ENCODE data around the gene ZNF407. TPM values are rescaled to one million over a fixed set of nuclear protein-coding genes. Genes with fewer than 3 reads are reported as not detected.

ZNF407 gene
- total and polyA plus RNA-seq, 7 experiments from 2014 or later, result 6.8 to 31.3 (median 27.9) TPM

DNA sequence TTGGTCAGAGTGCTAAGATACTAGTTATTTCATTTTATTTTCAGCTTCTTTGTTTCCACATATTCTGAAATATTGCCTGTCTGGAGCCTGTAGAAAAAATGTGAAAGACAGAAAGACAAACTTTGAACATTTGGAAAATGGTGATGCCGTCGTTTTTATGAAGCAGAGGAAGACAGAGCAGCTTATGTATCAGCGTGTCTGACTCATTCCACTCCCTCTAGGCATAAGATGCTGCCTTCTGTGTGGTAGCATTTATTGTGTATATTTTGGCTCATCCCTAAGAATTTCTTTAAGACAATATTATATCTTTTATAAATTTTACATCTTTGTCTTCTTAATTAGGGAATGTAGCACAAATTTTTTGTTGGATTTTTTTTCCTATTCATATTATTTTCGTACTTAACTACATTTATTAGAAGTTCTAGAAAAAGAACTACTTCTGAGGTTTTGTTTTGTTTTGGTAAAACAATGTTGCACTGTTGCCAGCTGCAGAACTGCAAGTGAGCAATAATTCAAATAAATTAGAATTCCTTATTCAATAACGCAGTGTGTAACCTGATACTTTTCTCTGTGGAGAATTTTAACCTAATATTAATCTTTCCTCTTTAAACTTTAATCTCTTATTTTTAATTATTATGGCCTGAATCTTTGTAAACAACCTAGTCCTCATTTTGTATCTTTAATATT, 300.4 kb downstream of the ZNF407 start:
- Histone ChIP-seq H3K9me3 (ENCODE audit: control insufficient read depth in 2 of 3, low read length in 3 of 3) (no peaks in the 10 kb centered on the region), H3K36me3 (ENCODE audit: control insufficient read depth in 2 of 3, insufficient read depth in 3 of 3, low read length in 3 of 3) (no peaks in the 10 kb centered on the region), H3K4me1 (ENCODE audit: control insufficient read depth in 2 of 2, insufficient read depth in 2 of 2, low read length in 2 of 2) (no peaks in the 10 kb centered on the region), H3K27me3 (ENCODE audit: control insufficient read depth in 2 of 2, insufficient read depth in 2 of 2, low read length in 2 of 2) (no peaks in the 10 kb centered on the region), H3K27ac (ENCODE audit: low read depth, low read length) (no peak overlapping the region), H3K4me3 (ENCODE audit: low read length) (no peak overlapping the region)
- Mint-ChIP-seq H3K4me3 (no peak overlapping the region), H3K27me3 (no peaks in the 10 kb centered on the region), H3K36me3 (peaks cover 0 to 25% (median 8%) of the 10 kb centered on the region in 5 donors), H3K9me3 (no peaks in the 10 kb centered on the region), H3K27ac (no peak overlapping the region), H3K4me1 (peaks cover 0 to 28% (median 7%) of the 10 kb centered on the region in 7 donors)
- no peak for ATAC-seq
- ChIA-PET POLR2A (interaction anchor here (1.0 kb wide), 1 partner anchor 287 kb away, joined by 3 read pairs; no protein-coding TSS in a partner anchor), CTCF (interaction anchor here (0.5 to 2.1 kb wide), 5 partner anchors 15 to 581 kb away, joined by 3 to 10 read pairs (median 3); no protein-coding TSS in a partner anchor)
- DNase-seq, result no peak
- intact Hi-C loops (cut with micrococcal nuclease), result loop anchor here (2.0 to 10.0 kb wide), 8 partner anchors 64 to 579 kb away; partner anchors contain the start of gene TSHZ1 (in 1 of the 2)

DNA sequence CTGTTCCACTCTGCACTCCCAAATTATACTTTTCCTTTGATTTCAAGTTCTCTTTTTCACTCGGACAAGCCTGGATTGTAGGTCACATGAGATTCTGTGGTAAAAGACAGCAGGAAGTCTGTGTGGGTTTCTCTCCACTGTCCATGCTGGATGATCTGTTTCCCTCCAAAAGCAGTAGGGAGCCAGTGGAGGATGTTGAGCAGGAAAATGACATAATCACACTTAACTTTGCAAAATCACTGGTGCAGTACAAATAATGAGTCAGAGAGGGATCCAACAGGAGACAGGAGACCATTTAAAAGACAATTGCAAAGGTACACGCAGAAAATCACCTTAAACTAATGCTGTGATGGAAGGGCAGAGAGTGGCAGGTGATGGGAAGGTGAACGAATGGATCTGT, 301.3 kb downstream of the ZNF407 start:
- no peaks in the 10 kb centered on the region for H3K9me3 Mint-ChIP-seq
- DNase-seq, result no peak
- H3K9me3 ChIP-seq (ENCODE audit: control insufficient read depth in 2 of 3, low read length in 3 of 3), result no peaks in the 10 kb centered on the region
- no peak overlapping the region for H3K4me3 ChIP-seq (ENCODE audit: low read length)
- H3K4me3 Mint-ChIP-seq, result no peak overlapping the region
- ChIA-PET CTCF (no interaction called here), POLR2A (interaction anchor here (0.6 kb wide), 1 partner anchor 1461 kb away, joined by 3 read pairs; no protein-coding TSS in a partner anchor)
- intact Hi-C loops (cut with micrococcal nuclease), result loop anchor here (5.0 to 10.0 kb wide), 6 partner anchors 63 to 578 kb away; partner anchors contain the start of gene TSHZ1 (in 1 of the 2)
- peaks cover 0 to 25% (median 8%) of the 10 kb centered on the region in 5 donors for H3K36me3 Mint-ChIP-seq
- no peak for ATAC-seq
- no peaks in the 10 kb centered on the region for H3K27me3 ChIP-seq (ENCODE audit: control insufficient read depth in 2 of 2, insufficient read depth in 2 of 2, low read length in 2 of 2)
- H3K27ac ChIP-seq (ENCODE audit: low read depth, low read length), result no peak overlapping the region
- H3K4me1 ChIP-seq (ENCODE audit: control insufficient read depth in 2 of 2, insufficient read depth in 2 of 2, low read length in 2 of 2), result no peaks in the 10 kb centered on the region
- H3K27ac Mint-ChIP-seq, result no peak overlapping the region
- H3K4me1 Mint-ChIP-seq, result peaks cover 0 to 28% (median 7%) of the 10 kb centered on the region in 7 donors
- H3K36me3 ChIP-seq (ENCODE audit: control insufficient read depth in 2 of 3, insufficient read depth in 3 of 3, low read length in 3 of 3), result no peaks in the 10 kb centered on the region
- no peaks in the 10 kb centered on the region for H3K27me3 Mint-ChIP-seq

DNA sequence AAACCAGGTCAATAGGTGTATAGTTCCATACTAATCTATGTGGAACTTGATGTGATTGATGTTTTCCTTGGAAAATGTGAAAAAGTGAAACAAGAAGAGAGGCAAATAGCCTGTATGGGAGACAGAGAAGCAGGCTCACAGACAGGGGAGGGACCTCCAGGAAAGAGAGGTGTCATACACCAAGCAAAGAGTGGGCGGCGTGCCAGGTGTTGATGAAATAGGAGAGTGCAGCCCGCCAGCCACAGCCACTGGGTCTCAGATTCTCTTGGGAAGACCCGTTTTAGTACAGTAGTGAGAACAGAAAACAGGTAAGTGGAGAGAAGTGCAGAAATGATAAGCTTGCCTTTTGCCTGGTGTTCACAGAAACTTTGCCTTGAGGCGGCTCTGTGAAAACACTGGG, 301.9 kb downstream of the ZNF407 start:
- no peaks in the 10 kb centered on the region for H3K4me1 ChIP-seq (ENCODE audit: control insufficient read depth in 2 of 2, insufficient read depth in 2 of 2, low read length in 2 of 2)
- no peak for DNase-seq
- no peak for ATAC-seq
- H3K9me3 ChIP-seq (ENCODE audit: control insufficient read depth in 2 of 3, low read length in 3 of 3), result no peaks in the 10 kb centered on the region
- H3K27me3 ChIP-seq (ENCODE audit: control insufficient read depth in 2 of 2, insufficient read depth in 2 of 2, low read length in 2 of 2), result no peaks in the 10 kb centered on the region
- Mint-ChIP-seq H3K4me3 (no peak overlapping the region), H3K27ac (no peak overlapping the region), H3K36me3 (peaks cover 0 to 29% (median 8%) of the 10 kb centered on the region in 5 donors), H3K27me3 (no peaks in the 10 kb centered on the region), H3K9me3 (no peaks in the 10 kb centered on the region), H3K4me1 (peaks cover 0 to 28% (median 7%) of the 10 kb centered on the region in 7 donors)
- no peaks in the 10 kb centered on the region for H3K36me3 ChIP-seq (ENCODE audit: control insufficient read depth in 2 of 3, insufficient read depth in 3 of 3, low read length in 3 of 3)
- H3K27ac ChIP-seq (ENCODE audit: low read depth, low read length), result no peak overlapping the region
- intact Hi-C loops (cut with micrococcal nuclease), result loop anchor here (5.0 to 10.0 kb wide), 6 partner anchors 63 to 578 kb away; partner anchors contain the start of gene TSHZ1 (in 1 of the 2)
- CTCF ChIA-PET, result no interaction called here
- H3K4me3 ChIP-seq (ENCODE audit: low read length), result no peak overlapping the region
- POLR2A ChIA-PET, result interaction anchor here (0.6 kb wide), 1 partner anchor 1460 kb away, joined by 3 read pairs; no protein-coding TSS in a partner anchor

DNA sequence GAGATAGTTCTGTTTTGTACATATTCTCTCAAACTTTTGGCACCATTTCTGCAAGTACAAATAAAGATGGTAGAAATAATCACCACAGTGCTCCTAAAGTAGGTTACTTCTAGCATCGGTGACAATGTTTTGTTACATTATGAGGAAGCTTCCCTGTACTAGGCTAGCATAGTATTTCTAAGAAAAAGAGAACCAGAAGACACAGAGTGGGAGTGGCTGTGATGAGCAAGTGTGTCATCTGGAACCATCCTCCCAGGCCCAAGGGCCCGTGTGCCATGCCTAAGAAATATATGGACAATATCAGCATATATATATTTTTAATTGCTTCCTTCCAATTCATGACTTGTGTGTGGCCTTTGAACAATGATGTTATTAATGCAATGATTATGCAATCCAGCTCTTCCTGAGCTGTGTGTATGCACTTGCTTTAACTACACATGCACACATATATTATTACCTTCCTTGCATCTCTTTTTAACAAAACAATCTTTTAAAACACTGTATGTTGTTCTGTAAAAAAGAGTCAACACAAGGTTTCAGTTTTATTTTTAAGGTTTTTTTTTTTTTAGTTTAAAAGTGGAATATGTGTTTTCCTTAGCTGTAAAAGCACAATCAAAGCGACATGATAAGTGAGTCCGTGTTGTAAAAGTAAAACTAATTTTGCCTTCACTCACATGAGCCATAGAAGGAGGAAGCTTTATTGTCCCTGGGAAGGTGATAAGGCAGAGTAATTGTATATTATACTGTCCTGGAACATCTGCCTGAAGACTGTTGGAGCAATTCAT, 303.9 kb downstream of the ZNF407 start:
- Mint-ChIP-seq H3K4me1 (peaks cover 0 to 24% (median 3%) of the 10 kb centered on the region in 7 donors), H3K9me3 (no peaks in the 10 kb centered on the region), H3K27me3 (no peaks in the 10 kb centered on the region), H3K4me3 (peak overlapping the region in 1 of 10 donors; percentile 9), H3K27ac (peak overlapping the region in 1 of 9 donors; percentile 65), H3K36me3 (peaks cover 4 to 40% (median 8%) of the 10 kb centered on the region in 5 donors)
- Histone ChIP-seq H3K36me3 (ENCODE audit: control insufficient read depth in 2 of 3, insufficient read depth in 3 of 3, low read length in 3 of 3) (no peaks in the 10 kb centered on the region), H3K4me3 (ENCODE audit: low read length) (no peak overlapping the region), H3K9me3 (ENCODE audit: control insufficient read depth in 2 of 3, low read length in 3 of 3) (no peaks in the 10 kb centered on the region), H3K4me1 (ENCODE audit: control insufficient read depth in 2 of 2, insufficient read depth in 2 of 2, low read length in 2 of 2) (no peaks in the 10 kb centered on the region), H3K27ac (ENCODE audit: low read depth, low read length) (no peak overlapping the region), H3K27me3 (ENCODE audit: control insufficient read depth in 2 of 2, insufficient read depth in 2 of 2, low read length in 2 of 2) (no peaks in the 10 kb centered on the region)
- ChIA-PET CTCF (no interaction called here), POLR2A (interaction anchor here (1.1 kb wide), 1 partner anchor 170 kb away, joined by 3 read pairs; no protein-coding TSS in a partner anchor)
- ATAC-seq (peak; percentile 71), DNase-seq (no peak)
- intact Hi-C loops (cut with micrococcal nuclease), result loop anchor here (1.0 to 2.0 kb wide), 2 partner anchors 13 to 175 kb away; no protein-coding TSS in a partner anchor

DNA sequence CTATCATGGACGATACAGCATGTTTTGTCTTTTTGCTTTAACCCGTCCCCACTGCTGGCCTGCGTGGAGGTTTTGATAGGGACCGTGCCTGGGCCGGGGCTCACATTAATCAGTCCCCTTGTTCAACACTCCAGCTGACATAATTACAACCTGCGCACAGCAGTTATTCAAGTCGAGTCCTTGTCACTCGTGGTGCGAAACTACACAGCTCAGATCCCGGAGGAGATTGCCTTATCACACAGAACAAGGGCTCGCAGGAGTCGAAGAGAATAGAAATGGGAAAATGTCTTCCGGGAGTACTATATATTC, 304.4 kb downstream of the ZNF407 start:
- no peaks in the 10 kb centered on the region for H3K27me3 Mint-ChIP-seq
- no peaks in the 10 kb centered on the region for H3K9me3 Mint-ChIP-seq
- H3K4me3 Mint-ChIP-seq, result no peak overlapping the region
- peak overlapping the region in 1 of 9 donors; percentile 42 for H3K27ac Mint-ChIP-seq
- peaks cover 4 to 40% (median 8%) of the 10 kb centered on the region in 5 donors for H3K36me3 Mint-ChIP-seq
- Histone ChIP-seq H3K27ac (ENCODE audit: low read depth, low read length) (no peak overlapping the region), H3K9me3 (ENCODE audit: control insufficient read depth in 2 of 3, low read length in 3 of 3) (no peaks in the 10 kb centered on the region), H3K36me3 (ENCODE audit: control insufficient read depth in 2 of 3, insufficient read depth in 3 of 3, low read length in 3 of 3) (no peaks in the 10 kb centered on the region), H3K4me1 (ENCODE audit: control insufficient read depth in 2 of 2, insufficient read depth in 2 of 2, low read length in 2 of 2) (no peaks in the 10 kb centered on the region), H3K4me3 (ENCODE audit: low read length) (no peak overlapping the region), H3K27me3 (ENCODE audit: control insufficient read depth in 2 of 2, insufficient read depth in 2 of 2, low read length in 2 of 2) (no peaks in the 10 kb centered on the region)
- CTCF ChIA-PET, result no interaction called here
- intact Hi-C loops (cut with micrococcal nuclease), result loop anchor here in 1 of 2 donors (2.0 kb wide), 1 partner anchor 13 kb away; no protein-coding TSS in a partner anchor
- POLR2A ChIA-PET, result interaction anchor here (1.1 kb wide), 1 partner anchor 169 kb away, joined by 3 read pairs; no protein-coding TSS in a partner anchor
- DNase-seq (no peak), ATAC-seq (no peak)
- peaks cover 0 to 24% (median 0%) of the 10 kb centered on the region in 7 donors for H3K4me1 Mint-ChIP-seq

DNA sequence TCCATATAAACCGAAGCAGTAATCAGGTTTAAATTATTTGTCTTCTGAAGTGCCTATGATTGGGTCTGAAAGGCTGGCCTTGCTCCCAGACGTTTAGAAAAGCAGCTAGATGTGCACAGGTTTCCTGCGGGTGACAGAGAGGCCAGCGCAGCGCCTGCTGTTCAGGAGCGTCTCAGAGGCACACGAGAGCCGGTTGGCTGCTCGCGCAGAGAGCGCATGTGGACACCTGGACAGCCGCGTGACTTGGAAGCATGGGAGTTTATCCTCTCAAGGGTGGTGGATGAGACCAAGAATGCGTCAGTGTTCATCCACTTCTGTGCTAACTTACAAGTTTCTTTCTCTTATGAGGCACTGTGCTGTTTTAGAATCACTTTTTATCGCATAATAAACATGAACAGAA, 307.6 kb downstream of the ZNF407 start:
- Mint-ChIP-seq H3K27me3 (no peaks in the 10 kb centered on the region), H3K27ac (no peak overlapping the region), H3K4me3 (no peak overlapping the region), H3K4me1 (peaks cover 0 to 15% (median 0%) of the 10 kb centered on the region in 7 donors), H3K36me3 (peaks cover 3 to 31% (median 14%) of the 10 kb centered on the region in 5 donors), H3K9me3 (no peaks in the 10 kb centered on the region)
- ChIA-PET POLR2A (interaction anchor here (1.2 kb wide), 1 partner anchor 8 kb away, joined by 4 read pairs; no protein-coding TSS in a partner anchor), CTCF (no interaction called here)
- H3K9me3 ChIP-seq (ENCODE audit: control insufficient read depth in 2 of 3, low read length in 3 of 3), result no peaks in the 10 kb centered on the region
- no peaks in the 10 kb centered on the region for H3K27me3 ChIP-seq (ENCODE audit: control insufficient read depth in 2 of 2, insufficient read depth in 2 of 2, low read length in 2 of 2)
- intact Hi-C loops (cut with micrococcal nuclease), result no loop called here
- no peak for ATAC-seq
- H3K27ac ChIP-seq (ENCODE audit: low read depth, low read length), result no peak overlapping the region
- no peaks in the 10 kb centered on the region for H3K36me3 ChIP-seq (ENCODE audit: control insufficient read depth in 2 of 3, insufficient read depth in 3 of 3, low read length in 3 of 3)
- no peak overlapping the region for H3K4me3 ChIP-seq (ENCODE audit: low read length)
- no peaks in the 10 kb centered on the region for H3K4me1 ChIP-seq (ENCODE audit: control insufficient read depth in 2 of 2, insufficient read depth in 2 of 2, low read length in 2 of 2)
- no peak for DNase-seq
